ENCODE measurements around the gene GNB3.
A peak's percentile ranks its signal among the peaks of the same experiment; 100 is the strongest.

Gene GNB3

DNA sequence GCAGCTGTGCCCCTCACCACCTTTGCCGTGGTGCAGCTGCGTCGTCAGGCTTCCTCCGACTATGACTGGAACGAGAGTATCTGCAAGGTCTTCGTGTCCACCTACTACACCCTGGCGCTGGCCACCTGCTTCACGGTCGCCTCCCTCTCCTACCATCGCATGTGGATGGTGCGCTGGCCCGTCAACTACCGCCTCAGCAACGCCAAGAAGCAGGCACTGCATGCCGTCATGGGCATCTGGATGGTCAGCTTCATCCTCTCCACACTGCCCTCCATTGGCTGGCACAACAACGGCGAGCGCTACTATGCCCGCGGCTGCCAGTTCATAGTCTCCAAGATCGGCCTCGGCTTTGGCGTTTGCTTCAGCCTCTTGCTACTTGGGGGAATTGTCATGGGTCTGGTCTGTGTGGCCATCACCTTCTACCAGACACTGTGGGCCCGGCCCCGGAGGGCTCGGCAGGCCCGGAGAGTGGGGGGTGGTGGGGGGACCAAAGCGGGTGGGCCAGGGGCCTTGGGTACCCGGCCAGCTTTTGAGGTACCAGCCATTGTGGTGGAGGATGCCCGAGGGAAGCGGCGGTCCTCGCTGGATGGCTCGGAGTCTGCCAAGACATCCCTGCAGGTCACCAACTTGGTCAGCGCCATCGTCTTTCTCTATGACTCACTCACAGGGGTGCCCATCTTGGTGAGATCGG, 16.5 kb upstream of the GNB3 start:
- no peak for DNase-seq

GRCh38 chr12:6824901-6825381, 15.8 kb upstream of the GNB3 start:
- no peak for DNase-seq

GRCh38 chr12:6825398-6826124, 15.2 kb upstream of the GNB3 start:
- DNase-seq = peak; percentile 50 to 75 (median 62)

GRCh38 chr12:6826125-6826733, 14.5 kb upstream of the GNB3 start:
- DNase-seq = no peak

- DNase-seq = no peak
These were observed 13.8 kb upstream of the GNB3 start for GRCh38 chr12:6826734-6827436.

GRCh38 chr12:6827437-6827911, 13.3 kb upstream of the GNB3 start:
- peak in 1 of 4 experiments; percentile 21 for DNase-seq

GRCh38 chr12:6827982-6828780, 12.5 kb upstream of the GNB3 start, which contains the start of gene P3H3:
Gene P3H3 (plus strand): TSS chr12:6828407. CDS start chr12:6828441, 34 bp downstream.
- no peak for DNase-seq

- no peak for DNase-seq
These were observed 11.8 kb upstream of the GNB3 start for GRCh38 chr12:6828781-6829535.

DNA sequence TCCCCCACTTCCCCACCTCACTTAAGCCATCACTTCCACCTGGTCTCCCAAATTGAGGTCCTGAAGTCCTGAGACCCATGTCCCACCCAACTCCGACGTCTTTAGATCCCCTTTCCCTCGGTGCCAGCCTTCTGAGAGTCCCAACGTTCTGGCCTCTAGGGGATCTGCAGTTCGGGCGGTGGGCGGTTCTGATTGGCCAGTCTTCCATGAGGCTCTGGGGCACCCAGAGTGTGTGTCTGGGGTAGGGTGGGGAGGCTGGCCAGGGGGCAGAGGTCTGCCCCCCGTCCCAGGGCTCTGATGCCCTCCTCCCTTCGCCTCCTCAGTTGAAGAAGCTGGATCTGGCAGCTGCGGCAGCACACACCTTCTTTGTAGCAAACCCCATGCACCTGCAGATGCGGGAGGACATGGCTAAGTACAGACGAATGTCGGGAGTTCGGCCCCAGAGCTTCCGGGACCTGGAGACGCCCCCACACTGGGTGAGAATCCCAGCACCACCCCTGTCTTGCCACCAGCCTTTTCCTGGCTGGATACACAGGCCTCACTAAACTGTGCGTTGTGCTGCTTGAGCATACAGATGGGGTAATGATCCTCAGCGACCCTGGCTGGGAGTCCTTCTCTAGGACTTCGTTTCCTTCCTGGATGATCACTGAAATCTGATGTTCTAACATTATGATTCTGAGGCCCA, 11.0 kb upstream of the GNB3 start:
- no peak for DNase-seq

- no peak for DNase-seq
These were observed 10.3 kb upstream of the GNB3 start for GRCh38 chr12:6830286-6830890.

GRCh38 chr12:6830999-6831398, 9.7 kb upstream of the GNB3 start:
- DNase-seq = no peak

DNA sequence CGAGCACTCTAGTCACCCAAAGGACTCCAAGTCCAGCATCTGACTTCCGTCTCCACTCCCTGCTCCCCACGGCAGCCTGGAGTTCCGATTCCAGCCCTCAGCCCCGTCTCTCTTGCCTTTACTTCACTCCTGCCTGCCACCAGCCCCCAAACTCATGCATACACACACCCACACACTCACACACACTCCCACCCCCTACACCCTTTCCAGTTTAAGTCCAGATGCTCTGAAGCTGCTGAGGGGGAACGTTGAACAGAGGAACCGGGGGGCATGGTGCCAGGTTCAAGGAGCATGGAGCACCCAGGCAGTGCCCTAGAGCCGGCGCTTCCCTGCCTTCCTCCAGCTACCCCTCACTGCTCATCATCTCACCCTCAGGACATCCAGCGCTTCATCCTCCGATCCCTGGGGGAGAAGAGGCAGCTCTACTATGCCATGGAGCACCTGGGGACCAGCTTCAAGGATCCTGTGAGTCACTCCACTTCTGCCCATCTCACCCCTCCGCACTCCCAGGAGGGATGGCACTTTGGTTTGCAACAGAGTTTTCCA, 9.2 kb upstream of the GNB3 start:
- no peak for DNase-seq

GRCh38 chr12:6832125-6832524, 8.6 kb upstream of the GNB3 start:
- no peak for DNase-seq

DNA sequence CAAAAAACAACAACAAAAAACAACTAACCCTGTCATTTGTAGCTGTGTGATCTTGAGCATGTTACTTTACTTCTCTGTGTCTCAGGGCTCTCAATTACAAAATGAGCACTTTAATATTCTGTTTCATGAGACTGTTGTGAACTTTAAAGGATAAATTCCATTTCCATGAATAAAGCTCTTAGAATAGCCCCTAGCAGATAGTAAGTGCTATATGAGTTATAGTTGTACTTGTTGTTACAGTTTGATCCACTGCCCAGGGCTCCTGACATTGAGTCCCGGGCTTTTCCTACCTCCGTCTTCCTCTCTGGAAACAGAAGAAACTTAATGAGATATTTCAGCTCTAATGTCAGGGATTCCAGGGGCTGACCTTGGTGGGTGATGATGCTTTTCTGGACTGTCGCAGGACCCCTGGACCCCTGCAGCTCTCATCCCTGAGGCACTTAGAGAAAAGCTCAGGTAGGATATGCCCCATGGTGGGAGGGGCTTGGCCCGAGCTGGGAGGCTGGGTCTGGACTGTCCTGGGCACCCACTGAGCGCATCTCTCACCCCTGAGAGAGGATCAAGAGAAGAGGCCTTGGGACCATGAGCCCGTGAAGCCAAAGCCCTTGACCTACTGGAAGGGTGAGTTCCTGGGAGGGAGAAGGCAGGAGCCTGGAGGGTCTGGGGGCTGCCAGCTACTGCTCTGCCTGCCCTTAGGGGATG, 7.4 kb upstream of the GNB3 start:
- DNase-seq = no peak

DNA sequence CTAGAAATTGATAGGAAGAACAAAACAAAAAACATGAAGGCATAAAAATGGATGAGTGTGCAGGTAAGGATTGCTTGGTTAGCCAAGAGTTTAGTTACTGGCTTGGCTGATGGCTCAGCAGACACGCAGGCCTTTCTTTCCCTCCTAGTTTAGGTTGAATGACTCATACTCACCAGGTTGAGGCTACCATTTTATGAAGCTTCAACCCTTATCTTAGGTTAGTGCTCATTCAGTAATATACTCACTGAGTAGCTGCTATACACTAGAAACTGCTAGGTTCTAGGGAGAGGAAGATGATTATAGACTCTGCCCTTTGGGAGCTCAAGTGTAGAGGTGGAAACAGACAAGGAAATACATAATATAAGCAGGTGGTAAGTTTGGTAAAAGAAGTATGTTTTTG, 6.5 kb upstream of the GNB3 start:
- DNase-seq = no peak

DNA sequence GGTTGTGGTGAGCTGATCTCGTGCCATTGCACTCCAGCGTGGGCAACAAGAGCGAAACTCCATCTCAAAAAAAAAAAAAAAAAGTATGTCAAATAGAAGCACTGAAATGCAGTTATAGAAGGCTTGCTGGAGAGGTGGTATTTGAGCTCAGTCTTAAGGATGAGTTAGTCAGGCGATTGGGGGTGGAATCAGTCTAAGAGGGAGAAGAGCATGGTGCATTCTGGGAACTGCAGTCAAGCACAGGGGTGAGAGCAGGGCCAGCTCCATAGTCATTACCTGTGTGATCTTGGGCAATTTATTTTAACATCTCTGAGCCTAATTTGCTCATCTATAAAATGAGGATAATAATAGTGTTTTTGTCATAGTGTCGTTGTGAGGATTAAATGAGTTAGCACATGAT, 5.9 kb upstream of the GNB3 start:
- DNase-seq = no peak

DNA sequence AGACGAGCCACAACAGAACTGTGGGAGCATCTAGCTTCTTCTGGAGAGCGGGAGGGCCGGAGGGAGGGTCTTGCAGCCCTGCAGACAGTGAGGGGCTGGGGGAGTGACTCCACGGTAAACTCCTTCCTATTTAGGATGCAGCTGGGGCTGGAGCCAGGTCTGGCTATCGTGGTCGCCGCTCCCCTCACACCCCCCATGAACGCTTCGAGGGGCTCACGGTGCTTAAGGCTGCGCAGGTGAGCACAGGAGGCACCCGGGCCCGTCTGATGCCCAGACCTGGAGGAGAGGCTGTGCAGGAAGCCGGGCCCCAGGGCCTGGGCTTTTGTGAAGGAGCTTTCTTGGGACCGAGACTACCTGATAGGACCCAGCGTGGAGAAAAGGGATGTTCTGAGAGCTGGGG, 3.9 kb upstream of the GNB3 start:
- DNase-seq = no peak

- DNase-seq = no peak
These were observed 3.2 kb upstream of the GNB3 start for GRCh38 chr12:6837370-6838060.

DNA sequence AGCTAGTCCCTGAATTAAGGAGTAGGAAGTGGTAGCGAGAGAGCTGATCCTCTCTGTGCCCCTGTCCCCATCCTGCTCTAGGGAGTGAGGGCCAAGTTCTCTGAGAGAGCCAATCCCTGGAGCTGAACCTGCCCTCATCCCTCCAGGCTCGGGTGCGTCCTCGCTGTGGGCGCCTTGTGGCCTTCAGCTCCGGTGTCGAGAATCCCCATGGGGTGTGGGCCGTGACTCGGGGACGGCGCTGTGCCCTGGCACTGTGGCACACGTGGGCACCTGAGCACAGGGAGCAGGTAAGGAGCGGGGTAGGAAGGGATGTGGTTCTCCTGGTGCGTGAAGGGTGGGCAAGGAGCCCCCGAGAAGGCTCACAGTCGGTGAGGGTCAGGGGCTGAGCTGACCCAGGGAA, 1.9 kb upstream of the GNB3 start:
- DNase-seq = no peak
